ENCODE data around the gene DPEP3.

The DPEP3 gene

GRCh38 chr16:67966549-67967182 lies 13.6 kb downstream of the DPEP3 start:
- DNase-seq (ENCODE audit: low spot score): no peak

- no peak for DNase-seq (ENCODE audit: low spot score)
These were observed 14.4 kb downstream of the DPEP3 start for GRCh38 chr16:67965668-67966548.

- no peak for DNase-seq (ENCODE audit: low spot score)
These were observed 15.7 kb downstream of the DPEP3 start for GRCh38 chr16:67964477-67965131.

GRCh38 chr16:67963662-67964321 lies 16.5 kb downstream of the DPEP3 start:
- no peak for DNase-seq (ENCODE audit: low spot score)

GRCh38 chr16:67963292-67963661 lies 17.0 kb downstream of the DPEP3 start:
- DNase-seq (ENCODE audit: low spot score): peak; percentile 44

- DNase-seq (ENCODE audit: low spot score): no peak
These were observed 18.2 kb downstream of the DPEP3 start for GRCh38 chr16:67962135-67962534.

GRCh38 chr16:67961551-67961957 lies 18.7 kb downstream of the DPEP3 start:
- no peak for DNase-seq (ENCODE audit: low spot score)

- DNase-seq (ENCODE audit: low spot score): no peak
These were observed 20.6 kb downstream of the DPEP3 start for GRCh38 chr16:67959536-67960329.

- DNase-seq (ENCODE audit: low spot score): no peak
These were observed 22.7 kb downstream of the DPEP3 start for GRCh38 chr16:67957622-67958021.

- DNase-seq (ENCODE audit: low spot score): no peak
These were observed 25.7 kb downstream of the DPEP3 start for GRCh38 chr16:67954421-67955196.

- DNase-seq (ENCODE audit: low spot score): no peak
These were observed 26.5 kb downstream of the DPEP3 start for GRCh38 chr16:67953641-67954375.

- DNase-seq (ENCODE audit: low spot score): peak; percentile 89
These were observed 28.8 kb downstream of the DPEP3 start for GRCh38 chr16:67951485-67951884.

GRCh38 chr16:67950335-67950843 lies 29.9 kb downstream of the DPEP3 start:
- no peak for DNase-seq (ENCODE audit: low spot score)

GRCh38 chr16:67949645-67950044 lies 30.7 kb downstream of the DPEP3 start:
- no peak for DNase-seq (ENCODE audit: low spot score)

GRCh38 chr16:67948015-67948414 lies 32.3 kb downstream of the DPEP3 start:
- no peak for DNase-seq (ENCODE audit: low spot score)

- DNase-seq (ENCODE audit: low spot score): no peak
These were observed 33.2 kb downstream of the DPEP3 start for GRCh38 chr16:67946966-67947558.

GRCh38 chr16:67946128-67946569 lies 34.1 kb downstream of the DPEP3 start:
- DNase-seq (ENCODE audit: low spot score): no peak

GRCh38 chr16:67945392-67945933 lies 34.8 kb downstream of the DPEP3 start:
- no peak for DNase-seq (ENCODE audit: low spot score)
